ENCODE data around the gene PKIG.

Gene PKIG

DNA sequence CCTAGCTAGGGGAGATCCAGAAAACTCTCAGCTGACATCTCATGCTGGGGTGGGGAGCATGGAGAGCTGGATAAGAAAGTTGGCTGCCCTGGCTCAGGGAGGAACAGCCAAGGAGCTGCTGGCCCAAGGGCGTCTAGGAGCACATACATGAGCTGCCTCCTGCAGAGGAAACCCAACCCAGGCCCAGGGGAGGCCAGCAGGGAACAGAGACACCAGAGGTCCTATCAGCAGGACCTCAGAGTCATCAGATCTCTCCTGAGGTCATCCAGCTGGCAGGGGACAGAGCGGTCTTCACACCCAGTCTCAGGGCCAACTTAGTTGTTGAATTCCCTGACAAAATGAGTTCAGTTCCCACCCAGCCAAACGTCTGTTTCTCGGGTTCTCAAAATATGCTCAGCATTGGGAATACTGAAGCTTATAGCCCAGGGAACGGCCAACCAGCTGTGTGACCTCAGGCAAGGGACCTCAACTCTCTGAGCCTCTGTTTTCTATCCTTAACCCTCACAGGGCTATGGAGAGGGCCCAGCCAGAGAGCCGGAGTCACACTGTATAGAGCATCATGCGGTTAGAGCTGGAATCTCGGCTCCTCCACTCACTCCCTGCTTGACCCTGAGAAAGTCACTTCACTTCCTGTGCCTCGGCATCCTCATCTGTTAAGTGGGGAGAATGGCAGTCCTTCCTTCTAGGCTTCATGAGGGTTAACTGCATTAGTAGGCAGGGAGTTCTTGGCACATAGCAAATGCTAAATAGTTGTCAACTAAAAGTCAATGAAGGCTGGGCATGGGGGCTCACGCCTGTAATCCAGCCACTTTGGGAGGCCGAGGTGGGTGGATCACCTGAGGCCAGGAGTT lies 55.4 kb downstream of the PKIG start:
- no peak overlapping the region for H3K4me3 ChIP-seq (ENCODE audit: low read depth, low read length)
- no peak for DNase-seq (ENCODE audit: low read depth)

GRCh38 chr20:44640522-44640921 lies 58.1 kb downstream of the PKIG start:
- no peak for DNase-seq (ENCODE audit: low read depth)
- H3K4me3 ChIP-seq (ENCODE audit: low read depth, low read length) = no peak overlapping the region
- TF ChIP-seq CTCF (IDR thresholded peaks at IDR 0.05; ENCODE audit: low read depth, low read length, missing control alignments) = no peak

More for the DNA sequence above, 55.4 kb downstream of the PKIG start:
- TF ChIP-seq CTCF (IDR thresholded peaks at IDR 0.05; ENCODE audit: low read depth, low read length, missing control alignments) = no peak

GRCh38 chr20:44641325-44641724 lies 58.9 kb downstream of the PKIG start:
- no peak for TF ChIP-seq CTCF (IDR thresholded peaks at IDR 0.05; ENCODE audit: low read depth, low read length, missing control alignments)
- H3K4me3 ChIP-seq (ENCODE audit: low read depth, low read length) = no peak overlapping the region
- DNase-seq (ENCODE audit: low read depth) = no peak

- DNase-seq (ENCODE audit: low read depth) = no peak
- peak overlapping the region; percentile 34 for H3K4me3 ChIP-seq (ENCODE audit: low read depth, low read length)
Observed at GRCh38 chr20:44642203-44643153, 60.1 kb downstream of the PKIG start.

GRCh38 chr20:44643154-44643519 lies 60.8 kb downstream of the PKIG start:
- no peak for DNase-seq (ENCODE audit: low read depth)
- TF ChIP-seq CTCF (IDR thresholded peaks at IDR 0.05; ENCODE audit: low read depth, low read length, missing control alignments) = no peak
- no peak overlapping the region; the same call in 1 of the 2 replicates for H3K4me3 ChIP-seq (ENCODE audit: low read depth, low read length)

More at GRCh38 chr20:44642203-44643153, 60.1 kb downstream of the PKIG start:
- TF ChIP-seq CTCF (IDR thresholded peaks at IDR 0.05; ENCODE audit: low read depth, low read length, missing control alignments) = peak; percentile 39

DNA sequence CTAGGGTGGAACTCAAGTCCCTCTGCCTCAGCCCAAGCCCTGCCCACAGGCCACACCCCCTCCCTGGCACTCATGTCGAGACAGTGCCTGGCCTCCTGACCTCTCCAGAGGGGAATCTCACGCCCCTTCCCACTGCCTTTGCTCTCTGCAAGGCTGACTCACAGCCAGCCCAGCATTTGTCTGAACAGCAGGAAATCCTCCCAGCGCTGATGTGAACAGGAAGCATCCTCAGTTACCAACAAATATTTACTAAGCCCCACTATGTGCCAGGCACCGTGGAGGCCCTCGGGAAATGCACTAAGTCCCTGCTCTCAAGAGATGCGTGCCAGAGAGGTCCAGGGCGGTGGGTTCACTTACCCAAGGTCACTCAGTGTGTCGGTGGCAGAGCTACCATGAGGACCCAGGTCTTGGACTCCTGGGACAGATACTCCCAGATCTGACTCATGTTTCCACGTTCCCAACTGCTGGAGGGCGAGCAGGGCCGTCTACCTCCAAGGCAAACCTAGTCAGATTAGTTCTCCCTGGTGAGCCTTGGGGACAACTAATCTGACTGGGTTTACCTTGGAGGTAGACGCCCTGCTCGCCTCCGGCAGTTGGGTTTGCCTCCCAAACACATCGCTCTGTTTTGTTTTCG lies 61.3 kb downstream of the PKIG start:
- no peak for DNase-seq (ENCODE audit: low read depth)
- H3K4me3 ChIP-seq (ENCODE audit: low read depth, low read length) = no peak overlapping the region
- TF ChIP-seq CTCF (IDR thresholded peaks at IDR 0.05; ENCODE audit: low read depth, low read length, missing control alignments) = no peak
